Stomach (tissue), 9 donors: ENCODE measurements around the gene CDADC1. TPM values are rescaled to one million over a fixed set of nuclear protein-coding genes. Genes with fewer than 3 reads are reported as not detected.

Experiments used
- DNase-seq, 2 donors: peaks; one replicate each; pipeline versions ENCODE4 v3.0.0 to v3.0.0-alpha.2; 2013 to 2019
- H3K27ac ChIP-seq, 5 donors: fragments of 200-600 bp in 4 of 5; sonication (generic) in 4 of 5; one replicate each; pipeline ENCODE4 v1.5.1; 2013 to 2019; ENCODE audit warnings: mild to moderate bottlenecking in 1 of 5, moderate library complexity in 1 of 5
- H3K27me3 ChIP-seq, 3 donors: fragments of 200-600 bp; sonication (generic); one replicate each; pipeline ENCODE4 v1.5.1; 2017 to 2019; ENCODE audit warnings: mixed run types in 1 of 3
- H3K36me3 ChIP-seq, 4 donors: fragments of 200-600 bp; sonication (generic); 1 replicate in 3 of 4; 2 replicates in 1 of 4; pipeline ENCODE4 v1.5.1; 2016 to 2019
- H3K4me1 ChIP-seq, 4 donors: fragments of 200-600 bp; sonication (generic); one replicate each; pipeline ENCODE4 v1.5.1; 2016 to 2019
- H3K4me3 ChIP-seq, 4 donors: fragments of 200-600 bp; sonication (generic) in 3 of 4; one replicate each; pipeline ENCODE4 v1.5.1; 2016 to 2019; ENCODE audit warnings: mild to moderate bottlenecking in 1 of 4
- H3K9me3 ChIP-seq, 4 donors: fragments of 200-600 bp; sonication (generic); one replicate each; pipeline ENCODE4 v1.5.1; 2016 to 2019
- EP300 ChIP-seq: sonication (generic); formaldehyde crosslinking; IDR thresholded peaks from one replicate; pipeline ENCODE4 v1.6.1; 2017; ENCODE audit warnings: antibody characterized with exemption
- POLR2A ChIP-seq, 4 donors: fragments of 450-650 bp; IDR thresholded peaks; one replicate each; pipeline ENCODE4 v1.6.1; 2016; ENCODE audit warnings: antibody characterized with exemption in 4 of 4, control low read depth in 2 of 4, mild to moderate bottlenecking in 1 of 4, moderate library complexity in 1 of 4
- POLR2AphosphoS5 ChIP-seq, 3 donors: sonication (generic); formaldehyde crosslinking; IDR thresholded peaks; one replicate each; pipeline ENCODE4 v1.6.1; 2016; ENCODE audit warnings: antibody characterized with exemption in 3 of 3
- WGBS, 5 donors: extraction: QIAGEN DNeasy Blood & Tissue Kit in 3 of 5; methylation state at CpG; one replicate each; pipeline versions ENCODE4 v1.1.5 to v1.1.7; 2013 to 2018; 5-methylcytosine and 5-hydroxymethylcytosine counted together
- intact Hi-C: fragments of 100-400 bp; cut with DNase I; formaldehyde crosslinking; loops from one replicate; pipeline ENCODE4 v1.15.1; 2023; ENCODE audit warnings: low total_unique reads
- polyA plus RNA-seq, 3 donors: library from polyadenylated mRNA; stranded (reverse); fragments of 200-250 nt; gene quantifications; one replicate each; pipeline ENCODE4 v1.2.3, GENCODE V29; 2013
- total RNA-seq, 5 donors: library from RNA; depleted of rRNA; stranded (reverse); fragments of >200 nt; gene quantifications; one replicate each; pipeline versions ENCODE4 v1.1.0 to v1.2.3, GENCODE V29; 2014 to 2016
- TF ChIP-seq, protein P1 (sequence below), 7 experiments: fragments of 450-650 bp in 4 of 7; fragments of 200-600 bp in 3 of 7; sonication (generic) in 3 of 7; IDR thresholded peaks; one replicate each; pipeline ENCODE4 v1.5.1; 2016 to 2019; ENCODE audit warnings: antibody characterized with exemption in 7 of 7, control low read depth in 2 of 7, mild to moderate bottlenecking in 1 of 7
- donor health status: healthy with polysubstance abuse.
- donor health status: Bipolar disorder and iron deficiency.
- donor health status: healthy.

The CDADC1 gene
- total and polyA plus RNA-seq, 8 donors = 4.5 to 37.5 (median 14.6) TPM

DNA sequence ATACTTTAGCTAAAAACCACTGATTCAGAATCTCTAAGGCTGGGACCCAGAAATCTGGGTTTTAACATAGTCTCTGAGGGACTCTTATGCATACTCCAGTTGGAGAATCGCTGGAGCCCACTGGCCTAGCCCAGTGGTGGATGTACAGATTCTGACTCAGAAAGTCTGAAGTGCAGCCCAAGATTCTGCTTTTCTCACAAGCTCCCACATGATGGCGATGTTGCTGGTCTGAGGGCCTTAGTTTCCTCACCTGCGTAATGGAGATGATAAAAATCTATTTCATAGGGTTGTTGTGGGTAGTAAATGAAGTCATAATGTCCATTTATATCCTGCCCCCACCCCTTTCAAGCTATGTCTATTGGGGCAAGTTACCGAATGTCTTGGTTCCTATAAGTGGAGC is 7.7 kb upstream of the CDADC1 start:
- no peaks in the 10 kb centered on the region for H3K4me1 ChIP-seq
- DNase-seq = peak in 1 of 2 donors; percentile 26
- no peaks in the 10 kb centered on the region for H3K36me3 ChIP-seq
- no peak overlapping the region for H3K27ac ChIP-seq
- H3K9me3 ChIP-seq = no peaks in the 10 kb centered on the region
- WGBS, 5 donors = 34 to 57% (median 36%) methylated on average over 4 of the region's 4 CpGs
- no peak overlapping the region for H3K4me3 ChIP-seq
- TF ChIP-seq, protein P1, sequence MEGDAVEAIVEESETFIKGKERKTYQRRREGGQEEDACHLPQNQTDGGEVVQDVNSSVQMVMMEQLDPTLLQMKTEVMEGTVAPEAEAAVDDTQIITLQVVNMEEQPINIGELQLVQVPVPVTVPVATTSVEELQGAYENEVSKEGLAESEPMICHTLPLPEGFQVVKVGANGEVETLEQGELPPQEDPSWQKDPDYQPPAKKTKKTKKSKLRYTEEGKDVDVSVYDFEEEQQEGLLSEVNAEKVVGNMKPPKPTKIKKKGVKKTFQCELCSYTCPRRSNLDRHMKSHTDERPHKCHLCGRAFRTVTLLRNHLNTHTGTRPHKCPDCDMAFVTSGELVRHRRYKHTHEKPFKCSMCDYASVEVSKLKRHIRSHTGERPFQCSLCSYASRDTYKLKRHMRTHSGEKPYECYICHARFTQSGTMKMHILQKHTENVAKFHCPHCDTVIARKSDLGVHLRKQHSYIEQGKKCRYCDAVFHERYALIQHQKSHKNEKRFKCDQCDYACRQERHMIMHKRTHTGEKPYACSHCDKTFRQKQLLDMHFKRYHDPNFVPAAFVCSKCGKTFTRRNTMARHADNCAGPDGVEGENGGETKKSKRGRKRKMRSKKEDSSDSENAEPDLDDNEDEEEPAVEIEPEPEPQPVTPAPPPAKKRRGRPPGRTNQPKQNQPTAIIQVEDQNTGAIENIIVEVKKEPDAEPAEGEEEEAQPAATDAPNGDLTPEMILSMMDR (IDR thresholded peaks at IDR 0.05) = peak in 3 of 7 experiments; percentile 10 to 29 (median 15)
- TF ChIP-seq EP300 (no peak), POLR2AphosphoS5 (IDR thresholded peaks at IDR 0.05) (no peak), POLR2A (IDR thresholded peaks at IDR 0.05) (no peak)
- intact Hi-C loops = no loop called here
- no peaks in the 10 kb centered on the region for H3K27me3 ChIP-seq

DNA sequence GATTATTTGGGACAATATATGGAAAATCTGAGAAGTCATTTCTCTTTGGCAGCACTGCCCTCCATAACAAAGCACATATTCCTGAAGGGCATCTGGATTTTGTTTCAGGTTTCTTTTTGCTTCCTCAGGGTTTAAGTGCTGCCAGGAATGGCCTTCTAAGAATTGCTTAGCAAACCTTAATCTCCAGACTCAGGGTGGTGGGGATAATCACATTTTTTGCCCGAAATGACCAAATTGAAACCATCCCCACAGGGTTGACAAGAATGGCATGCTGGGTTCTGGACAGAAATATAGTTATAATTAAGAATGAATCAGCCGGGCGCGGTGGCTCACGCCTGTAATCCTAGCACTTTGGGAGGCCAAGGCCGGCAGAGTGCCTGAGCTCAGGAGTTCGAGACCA is 6.4 kb upstream of the CDADC1 start:
- TF ChIP-seq POLR2AphosphoS5 (IDR thresholded peaks at IDR 0.05) (no peak), EP300 (no peak), POLR2A (IDR thresholded peaks at IDR 0.05) (no peak)
- TF ChIP-seq, protein P1 (IDR thresholded peaks at IDR 0.05) = no peak
- H3K36me3 ChIP-seq = no peaks in the 10 kb centered on the region
- no peaks in the 10 kb centered on the region for H3K9me3 ChIP-seq
- DNase-seq = no peak
- intact Hi-C loops = no loop called here
- 89 to 95% (median 94%) methylated on average over 7 of the region's 7 CpGs for WGBS, 5 donors
- H3K4me3 ChIP-seq = no peak overlapping the region
- H3K4me1 ChIP-seq = no peaks in the 10 kb centered on the region
- H3K27me3 ChIP-seq = no peaks in the 10 kb centered on the region
- H3K27ac ChIP-seq = no peak overlapping the region

DNA sequence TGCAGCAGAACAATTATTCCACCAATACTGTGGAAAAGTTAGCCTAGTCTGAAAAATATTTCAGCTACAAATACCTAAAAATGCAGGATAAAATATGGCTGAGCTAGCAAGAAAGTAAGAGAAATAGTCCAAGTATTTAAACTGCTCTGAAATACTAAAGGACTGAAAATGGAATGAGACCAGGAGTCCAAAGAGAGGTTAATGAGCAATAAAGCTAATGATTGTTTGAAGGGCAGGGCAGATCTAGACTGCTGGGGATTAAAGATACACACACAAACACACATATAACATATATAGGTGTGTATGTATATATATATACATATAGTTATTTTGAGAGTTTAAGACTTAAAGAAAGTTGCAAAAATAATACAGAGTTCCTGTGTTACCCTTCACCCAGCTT is 2.6 kb upstream of the CDADC1 start:
- no peak for DNase-seq
- Histone ChIP-seq H3K4me1 (peaks cover 0 to 25% (median 11%) of the 10 kb centered on the region in 4 donors), H3K4me3 (no peak overlapping the region), H3K27ac (no peak overlapping the region), H3K27me3 (no peaks in the 10 kb centered on the region), H3K9me3 (no peaks in the 10 kb centered on the region), H3K36me3 (peaks cover 0 to under 1% (median 0%) of the 10 kb centered on the region in 4 donors)
- no peak for TF ChIP-seq POLR2A (IDR thresholded peaks at IDR 0.05)
- TF ChIP-seq, protein P1 (IDR thresholded peaks at IDR 0.05) = no peak
- TF ChIP-seq EP300 = no peak
- TF ChIP-seq POLR2AphosphoS5 (IDR thresholded peaks at IDR 0.05) = no peak
- intact Hi-C loops = no loop called here

DNA sequence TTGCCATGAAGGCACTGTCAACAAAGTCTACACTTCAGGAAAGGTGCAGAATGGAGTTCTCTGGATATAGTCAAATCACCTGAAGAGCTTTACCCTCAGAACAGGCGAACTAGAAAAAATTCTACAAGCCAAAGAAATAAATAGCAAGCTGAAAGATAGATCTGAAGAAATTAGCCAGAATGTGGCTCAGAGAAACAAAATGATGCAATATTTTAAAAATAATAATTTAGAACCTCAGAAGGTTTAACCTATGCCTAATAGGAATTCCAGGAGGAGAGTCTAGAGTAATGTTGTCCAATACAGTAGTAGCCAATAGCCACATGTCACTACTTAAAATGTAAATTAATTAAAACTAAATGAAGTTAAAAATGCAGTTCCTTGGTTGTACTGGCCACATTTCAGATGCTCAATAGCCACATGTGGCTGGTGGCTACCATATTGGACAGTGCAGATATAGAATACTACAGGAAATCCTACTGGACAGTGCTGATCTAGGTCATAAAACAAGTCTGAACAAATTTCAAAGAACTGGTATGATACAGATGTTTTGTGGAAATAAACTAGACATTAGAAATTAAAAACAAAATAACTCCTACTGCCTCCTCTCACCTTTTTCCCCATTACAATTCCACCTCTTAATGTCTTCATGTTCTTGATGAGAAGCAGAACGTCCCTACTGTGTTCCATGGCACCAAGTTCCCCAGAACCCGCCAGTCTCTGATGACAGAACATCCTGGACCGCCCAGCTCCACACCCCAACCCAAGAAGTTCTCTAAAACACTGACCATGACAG is 679 bp upstream of the CDADC1 start:
- H3K27me3 ChIP-seq = no peaks in the 10 kb centered on the region
- peak overlapping the region; percentile 73 to 83 (median 78) for H3K4me3 ChIP-seq
- TF ChIP-seq POLR2AphosphoS5 (IDR thresholded peaks at IDR 0.05) (no peak), EP300 (no peak), POLR2A (IDR thresholded peaks at IDR 0.05) (no peak)
- TF ChIP-seq, protein P1 (IDR thresholded peaks at IDR 0.05) = no peak
- peaks cover 0 to 6% (median under 1%) of the 10 kb centered on the region in 4 donors for H3K36me3 ChIP-seq
- WGBS, 5 donors = 25 to 26% (median 25%) methylated on average over 4 of the region's 4 CpGs
- DNase-seq = no peak
- no peaks in the 10 kb centered on the region for H3K9me3 ChIP-seq
- H3K27ac ChIP-seq = peak overlapping the region; percentile 81 to 94 (median 93)
- intact Hi-C loops = no loop called here
- peaks cover 0 to 39% (median 16%) of the 10 kb centered on the region in 4 donors for H3K4me1 ChIP-seq
